HG03108 (cell line): Measurements from ENCODE around the gene HNRNPH2.

Experiments
- ATAC-seq: cut with Tn5 transposase; IDR thresholded peaks from one replicate; pipeline ENCODE4 v1.9.1; 2021; ENCODE audit warnings: moderate library complexity; ENCODE audit not compliant: unreplicated experiment

The HNRNPH2 gene

DNA sequence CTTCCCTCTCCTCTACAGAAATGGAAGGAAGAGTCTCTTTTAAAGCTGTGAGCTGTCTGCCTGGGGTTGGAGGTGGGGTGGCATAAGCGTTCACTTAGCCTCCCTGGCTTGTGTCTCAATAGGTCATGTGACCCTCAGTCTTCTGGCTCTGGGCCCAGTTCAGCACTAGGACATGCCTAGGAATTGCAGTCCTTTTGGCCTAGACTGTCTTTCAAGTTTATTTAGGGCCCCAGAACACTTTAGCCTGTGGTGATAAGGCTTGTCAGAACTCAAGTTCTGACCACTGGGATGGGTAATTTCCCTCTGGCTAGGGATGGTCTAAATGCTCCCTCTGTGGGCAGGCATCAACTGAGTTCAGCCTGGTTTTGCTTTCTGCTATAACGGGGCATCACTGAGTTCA, 42.9 kb downstream of the HNRNPH2 start:
- ATAC-seq: no peak

DNA sequence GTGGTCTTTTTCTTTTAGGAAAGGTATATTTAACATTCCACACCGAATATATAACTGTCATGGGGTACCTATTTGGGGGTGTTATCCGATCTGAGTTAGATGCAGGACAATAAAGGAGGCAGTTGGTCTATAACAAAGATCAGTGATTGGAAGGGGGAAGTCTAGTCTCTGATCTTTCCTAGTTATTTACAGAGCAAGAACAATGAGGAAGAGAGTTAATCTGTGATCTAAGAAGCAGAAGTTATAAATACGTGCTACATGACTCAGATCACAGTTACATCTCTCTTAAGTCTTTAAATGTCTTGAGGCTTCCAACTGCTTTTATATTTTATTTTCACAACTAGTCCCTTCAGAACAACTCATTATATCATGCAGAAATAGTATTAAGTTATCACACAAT, 44.0 kb downstream of the HNRNPH2 start:
- ATAC-seq: no peak

DNA sequence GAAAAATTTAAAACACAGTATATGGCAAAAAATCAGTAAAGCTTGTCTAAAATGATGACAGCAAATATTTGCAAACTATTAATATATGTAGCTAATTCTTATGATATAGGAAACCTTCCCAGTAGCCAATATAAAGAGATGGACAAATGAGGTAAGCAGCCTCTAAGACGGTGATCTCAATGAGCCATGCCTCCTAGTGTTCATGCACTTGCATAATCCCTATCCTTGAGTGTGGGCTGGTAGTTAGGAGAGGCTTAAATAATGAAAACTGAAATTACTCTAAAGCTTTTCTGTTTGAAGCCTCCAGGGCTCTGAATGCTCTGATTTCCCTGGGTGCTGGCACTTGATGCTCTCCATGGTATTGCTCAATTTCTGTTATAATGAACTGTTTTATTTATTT, 52.6 kb downstream of the HNRNPH2 start:
- no peak for ATAC-seq

DNA sequence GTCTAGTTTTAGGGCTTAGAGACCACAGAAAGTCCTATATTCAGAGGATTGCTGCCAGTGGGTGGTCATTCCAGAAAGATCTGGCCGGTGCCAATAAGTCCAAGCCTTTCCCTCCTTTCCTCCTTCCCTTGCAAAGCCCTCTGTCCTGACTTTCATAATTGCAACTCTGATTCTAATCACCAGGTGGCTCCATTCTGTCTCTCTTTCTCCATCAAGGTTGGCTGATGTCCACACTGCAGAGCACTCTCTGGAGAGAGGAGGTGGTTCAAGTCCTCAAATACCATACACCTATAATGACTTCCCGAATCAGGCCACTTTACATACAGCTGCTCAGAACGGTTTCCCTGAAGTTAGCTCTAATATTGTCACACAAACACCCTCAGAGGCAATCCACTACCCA, 54.9 kb downstream of the HNRNPH2 start:
- no peak for ATAC-seq
